Activated T-cell treated with anti-CD3 and anti-CD28 coated beads for 48 hours (primary cell): ENCODE measurements around the gene PCDHGC5.
A peak's percentile ranks its signal among the peaks of the same experiment; 100 is the strongest.

Experiments used
- DNase-seq: peaks from one replicate; pipeline ENCODE4 v3.0.0-alpha.2; 2020; ENCODE audit warnings: low read depth

The PCDHGC5 gene

GRCh38 chr5:141491323-141492167, 2.7 kb downstream of the PCDHGC5 start:
- DNase-seq: no peak

- no peak for DNase-seq
Measured at GRCh38 chr5:141492168-141492885, 3.4 kb downstream of the PCDHGC5 start.

DNA sequence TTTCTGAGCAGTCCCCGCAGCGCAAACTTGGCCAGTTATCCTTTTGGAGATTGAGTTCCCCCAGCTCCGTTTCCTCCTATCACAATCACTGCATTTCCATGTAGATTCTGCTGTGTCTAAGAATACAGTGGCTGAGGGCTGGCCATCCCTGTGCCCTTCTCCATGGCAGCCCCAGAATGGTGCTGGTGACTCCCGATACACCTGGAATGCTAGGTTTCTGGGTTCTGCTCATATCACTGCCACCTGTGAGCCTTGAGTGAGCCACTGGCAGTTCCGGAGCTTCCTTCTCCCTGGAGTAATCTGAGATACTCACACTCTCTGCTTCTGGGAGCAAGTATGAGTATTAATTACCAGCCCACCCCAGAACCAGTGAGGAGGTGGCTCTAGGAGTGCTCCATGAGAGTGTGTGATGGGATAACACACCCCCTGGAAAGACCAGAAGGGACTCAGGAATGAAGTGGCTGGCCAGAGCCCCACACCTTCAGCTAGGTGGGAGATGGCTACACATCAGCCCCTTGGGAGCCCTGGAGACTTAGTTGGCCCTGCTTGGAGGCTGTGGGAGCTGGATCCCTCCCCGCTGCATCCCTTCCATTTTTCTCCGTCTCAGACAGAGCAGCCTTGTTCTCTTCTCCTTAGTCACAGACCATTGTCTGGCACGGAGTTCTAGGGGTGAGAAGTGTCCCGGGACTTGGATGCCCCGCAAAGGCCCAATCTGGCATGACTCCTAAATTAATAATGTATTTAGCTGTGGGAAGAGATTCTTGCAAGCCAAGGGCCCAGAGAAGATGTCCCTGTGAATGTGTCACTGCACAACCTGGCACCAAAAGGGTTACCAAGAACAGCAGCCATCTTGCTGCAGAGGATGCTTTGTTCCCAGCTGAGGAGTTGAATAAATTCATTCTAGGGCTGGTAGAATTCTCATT, 4.9 kb downstream of the PCDHGC5 start:
- DNase-seq: no peak

DNA sequence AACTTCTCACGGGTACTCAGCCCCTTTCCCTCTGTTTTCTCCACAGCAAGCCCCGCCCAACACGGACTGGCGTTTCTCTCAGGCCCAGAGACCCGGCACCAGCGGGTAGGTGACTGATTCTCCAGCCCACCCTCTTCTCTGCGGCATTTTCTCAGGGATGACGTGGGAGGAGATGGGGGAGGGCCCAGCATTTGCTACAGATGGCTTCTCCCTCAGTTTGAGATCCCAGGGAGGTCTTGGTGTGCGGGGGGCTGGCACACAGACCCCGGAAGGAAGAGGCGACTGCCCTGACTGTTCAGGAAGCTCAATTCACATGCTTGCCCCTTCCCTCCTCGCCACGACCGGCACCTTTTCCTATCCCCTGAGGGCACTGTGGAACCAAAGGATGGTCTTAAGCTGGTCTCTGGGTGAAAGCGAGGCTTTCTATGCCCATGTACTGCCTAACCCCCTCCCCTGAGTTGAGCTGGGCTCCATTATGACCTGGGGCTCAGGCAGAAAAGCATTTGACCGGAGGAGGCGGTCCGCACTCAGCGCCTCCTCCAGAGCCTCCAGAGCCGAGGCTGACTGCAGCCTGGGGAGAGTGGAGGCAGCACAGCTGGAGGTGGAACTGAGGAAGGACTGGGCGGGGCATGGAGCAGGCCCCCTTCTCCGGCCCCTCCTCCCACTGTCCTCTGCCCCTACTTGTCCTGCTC, 6.0 kb downstream of the PCDHGC5 start:
- DNase-seq: no peak

DNA sequence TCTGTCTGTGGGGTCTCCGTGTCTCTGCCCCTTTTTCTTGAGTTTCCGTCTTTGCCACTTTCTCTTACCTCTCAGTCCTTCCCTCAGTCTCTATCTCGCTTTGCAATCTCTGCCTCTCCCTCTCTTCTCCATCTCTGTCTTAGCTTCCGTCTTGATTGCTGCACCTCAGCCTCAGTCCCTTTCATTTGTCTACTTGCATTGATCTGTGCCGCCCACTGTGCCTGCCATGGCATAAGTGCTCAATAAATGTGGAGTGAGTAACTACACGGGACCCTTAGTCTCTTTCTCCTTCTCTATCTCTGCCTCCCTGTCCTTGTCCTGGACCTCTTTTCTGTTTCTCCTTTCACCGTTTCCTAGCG, 6.6 kb downstream of the PCDHGC5 start:
- DNase-seq: no peak

- no peak for DNase-seq
Measured at GRCh38 chr5:141496038-141496437, 7.2 kb downstream of the PCDHGC5 start.

GRCh38 chr5:141501761-141502160, 12.9 kb downstream of the PCDHGC5 start:
- DNase-seq: no peak

GRCh38 chr5:141503681-141504080, 14.8 kb downstream of the PCDHGC5 start:
- DNase-seq: no peak

- DNase-seq: no peak
Measured at GRCh38 chr5:141504216-141504615, 15.3 kb downstream of the PCDHGC5 start.

GRCh38 chr5:141506381-141507155, 17.7 kb downstream of the PCDHGC5 start:
- no peak for DNase-seq

GRCh38 chr5:141507387-141508091, 18.7 kb downstream of the PCDHGC5 start:
- DNase-seq: no peak

GRCh38 chr5:141508440-141508797, 19.5 kb downstream of the PCDHGC5 start:
- no peak for DNase-seq

GRCh38 chr5:141508798-141509611, 20.1 kb downstream of the PCDHGC5 start:
- DNase-seq: no peak

GRCh38 chr5:141510160-141510559, 21.3 kb downstream of the PCDHGC5 start:
- no peak for DNase-seq

DNA sequence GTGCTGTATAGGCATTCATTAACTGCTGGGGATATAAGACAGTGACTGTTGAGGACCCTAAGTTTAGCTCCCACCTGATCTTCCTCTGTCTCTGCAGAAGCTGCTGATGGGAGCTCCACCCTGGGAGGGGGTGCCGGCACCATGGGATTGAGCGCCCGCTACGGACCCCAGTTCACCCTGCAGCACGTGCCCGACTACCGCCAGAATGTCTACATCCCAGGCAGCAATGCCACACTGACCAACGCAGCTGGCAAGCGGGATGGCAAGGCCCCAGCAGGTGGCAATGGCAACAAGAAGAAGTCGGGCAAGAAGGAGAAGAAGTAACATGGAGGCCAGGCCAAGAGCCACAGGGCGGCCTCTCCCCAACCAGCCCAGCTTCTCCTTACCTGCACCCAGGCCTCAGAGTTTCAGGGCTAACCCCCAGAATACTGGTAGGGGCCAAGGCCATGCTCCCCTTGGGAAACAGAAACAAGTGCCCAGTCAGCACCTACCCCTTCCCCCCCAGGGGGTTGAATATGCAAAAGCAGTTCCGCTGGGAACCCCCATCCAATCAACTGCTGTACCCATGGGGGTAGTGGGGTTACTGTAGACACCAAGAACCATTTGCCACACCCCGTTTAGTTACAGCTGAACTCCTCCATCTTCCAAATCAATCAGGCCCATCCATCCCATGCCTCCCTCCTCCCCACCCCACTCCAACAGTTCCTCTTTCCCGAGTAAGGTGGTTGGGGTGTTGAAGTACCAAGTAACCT, 22.1 kb downstream of the PCDHGC5 start:
- DNase-seq: no peak

GRCh38 chr5:141511771-141512325, 23.0 kb downstream of the PCDHGC5 start:
- no peak for DNase-seq

- peak; percentile 77 for DNase-seq
Measured at GRCh38 chr5:141512390-141512910, 23.6 kb downstream of the PCDHGC5 start.

DNA sequence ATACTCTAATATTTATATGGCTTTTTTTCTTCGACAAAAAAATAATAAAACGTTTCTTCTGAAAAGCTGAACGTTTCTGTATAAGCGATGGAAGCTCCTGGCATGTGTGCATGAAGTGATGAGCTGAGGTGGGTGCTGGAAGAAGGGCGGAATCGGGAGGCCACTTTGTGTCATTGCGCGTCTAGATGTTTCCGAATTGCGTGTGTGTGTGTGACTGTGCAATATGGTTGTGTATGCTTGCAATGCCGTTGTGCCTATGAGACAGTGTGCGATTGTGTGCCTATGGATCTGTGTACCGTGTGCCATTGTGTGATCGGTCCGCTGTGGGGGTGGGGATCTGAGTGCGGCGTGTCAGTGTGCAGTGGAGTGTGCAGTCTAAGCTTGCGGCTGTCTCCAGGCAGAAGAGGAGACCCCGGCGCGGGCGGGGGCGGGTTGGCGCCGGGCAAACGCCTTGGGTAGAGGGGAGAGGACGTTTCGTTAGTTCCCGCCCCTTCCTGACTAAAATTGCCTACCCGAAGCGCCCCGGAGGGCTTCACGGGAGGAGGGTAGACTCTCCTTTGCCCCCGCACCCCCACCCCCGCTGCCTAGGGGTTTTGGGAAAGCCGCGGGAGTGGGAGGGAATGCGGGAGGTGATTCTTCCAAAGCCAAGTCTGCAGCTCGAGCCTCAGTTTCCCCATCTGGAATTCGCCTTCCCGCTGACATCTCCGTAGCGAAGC, 24.2 kb downstream of the PCDHGC5 start:
- peak; percentile 31 for DNase-seq
